Inferior parietal cortex (tissue), 1 donor: Measurements from ENCODE around the gene PCYT2.

ENCODE experiments used
- DNase-seq: peaks from one replicate; pipeline ENCODE4 v3.0.0-alpha.2; 2016; ENCODE audit errors: extremely low spot score

The PCYT2 gene

GRCh38 chr17:81914103-81914850, 3.1 kb upstream of the PCYT2 start:
- no peak for DNase-seq

DNA sequence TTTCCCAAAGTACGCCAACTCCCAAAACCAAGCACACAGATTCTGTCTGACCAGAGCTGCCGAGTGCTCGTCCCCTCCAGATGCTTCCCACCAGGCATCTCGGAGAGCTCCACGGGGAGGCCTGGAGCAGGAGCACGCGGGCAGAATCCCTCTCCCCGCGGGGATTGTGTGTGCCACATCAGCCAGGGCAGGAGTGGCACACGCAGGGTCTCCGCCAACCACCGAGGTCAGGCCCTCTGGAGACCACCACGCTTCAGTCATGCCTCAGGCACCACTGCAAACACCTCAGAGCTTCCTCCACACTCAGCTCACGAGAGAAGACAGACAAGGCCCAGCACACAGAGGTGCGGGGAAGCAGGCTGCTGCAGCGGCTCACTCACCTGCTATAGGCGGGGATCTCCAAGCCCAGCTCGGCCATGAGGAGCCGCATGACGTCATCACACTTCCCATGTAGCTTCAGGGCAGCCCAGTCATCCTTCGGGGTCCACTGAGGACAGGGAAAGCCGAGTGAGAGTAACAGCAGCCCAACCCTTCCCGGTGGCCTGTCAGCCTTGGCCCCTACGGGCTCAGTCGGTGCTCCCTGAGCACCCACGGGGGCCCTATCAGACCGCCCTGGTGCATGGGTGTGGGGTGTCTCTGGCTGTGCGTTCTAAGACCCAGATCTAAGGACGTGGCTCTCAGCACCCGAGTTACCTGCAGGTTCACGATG, 2.3 kb upstream of the PCYT2 start:
- DNase-seq = no peak

- DNase-seq = no peak
These were observed 1.5 kb upstream of the PCYT2 start for GRCh38 chr17:81912441-81913309.

DNA sequence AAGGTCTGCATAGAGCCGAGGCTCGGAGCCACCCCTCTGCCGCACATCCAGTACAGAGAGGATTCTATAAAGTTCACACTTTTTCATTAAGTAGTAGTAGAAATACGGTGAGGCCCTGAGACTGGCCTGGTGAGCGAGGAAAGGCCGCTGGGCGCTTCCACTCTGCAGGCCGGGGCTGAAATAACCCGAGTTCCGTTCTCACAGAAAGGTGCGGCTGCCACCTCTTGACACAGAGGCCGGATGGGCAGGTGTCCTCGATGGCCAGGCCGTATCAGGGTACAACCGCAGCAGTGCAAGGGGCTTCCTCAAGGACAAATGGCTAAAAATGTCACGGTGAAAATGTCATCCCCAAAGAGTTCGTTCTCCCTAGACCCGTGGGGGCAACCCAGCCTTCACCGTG, 770 bp upstream of the PCYT2 start:
- no peak for DNase-seq

GRCh38 chr17:81910840-81911276, 341 bp downstream of the PCYT2 start:
- DNase-seq = no peak

GRCh38 chr17:81909966-81910839, 996 bp downstream of the PCYT2 start:
- DNase-seq = no peak

GRCh38 chr17:81909231-81909630, 2.0 kb downstream of the PCYT2 start:
- DNase-seq = no peak

DNA sequence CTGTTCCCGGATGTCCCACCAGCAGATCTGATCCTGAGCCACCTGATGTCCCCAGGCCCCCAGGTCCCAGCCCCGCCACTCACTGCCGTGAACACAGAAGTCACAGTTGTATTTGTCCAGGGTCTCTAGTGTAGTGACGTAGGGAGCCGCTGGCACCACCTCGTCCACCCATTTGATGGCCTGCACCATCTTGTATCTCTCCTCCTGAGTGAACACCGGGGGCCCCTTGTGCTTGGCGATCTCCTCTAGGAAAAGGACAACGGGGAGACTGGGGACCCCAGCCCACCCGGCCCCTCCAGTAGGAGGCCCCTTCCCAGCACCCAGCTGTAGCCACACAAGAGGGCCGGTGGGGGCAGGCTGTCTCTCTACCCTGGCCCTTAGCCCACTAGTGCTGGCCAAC, 2.4 kb downstream of the PCYT2 start:
- DNase-seq = no peak

DNA sequence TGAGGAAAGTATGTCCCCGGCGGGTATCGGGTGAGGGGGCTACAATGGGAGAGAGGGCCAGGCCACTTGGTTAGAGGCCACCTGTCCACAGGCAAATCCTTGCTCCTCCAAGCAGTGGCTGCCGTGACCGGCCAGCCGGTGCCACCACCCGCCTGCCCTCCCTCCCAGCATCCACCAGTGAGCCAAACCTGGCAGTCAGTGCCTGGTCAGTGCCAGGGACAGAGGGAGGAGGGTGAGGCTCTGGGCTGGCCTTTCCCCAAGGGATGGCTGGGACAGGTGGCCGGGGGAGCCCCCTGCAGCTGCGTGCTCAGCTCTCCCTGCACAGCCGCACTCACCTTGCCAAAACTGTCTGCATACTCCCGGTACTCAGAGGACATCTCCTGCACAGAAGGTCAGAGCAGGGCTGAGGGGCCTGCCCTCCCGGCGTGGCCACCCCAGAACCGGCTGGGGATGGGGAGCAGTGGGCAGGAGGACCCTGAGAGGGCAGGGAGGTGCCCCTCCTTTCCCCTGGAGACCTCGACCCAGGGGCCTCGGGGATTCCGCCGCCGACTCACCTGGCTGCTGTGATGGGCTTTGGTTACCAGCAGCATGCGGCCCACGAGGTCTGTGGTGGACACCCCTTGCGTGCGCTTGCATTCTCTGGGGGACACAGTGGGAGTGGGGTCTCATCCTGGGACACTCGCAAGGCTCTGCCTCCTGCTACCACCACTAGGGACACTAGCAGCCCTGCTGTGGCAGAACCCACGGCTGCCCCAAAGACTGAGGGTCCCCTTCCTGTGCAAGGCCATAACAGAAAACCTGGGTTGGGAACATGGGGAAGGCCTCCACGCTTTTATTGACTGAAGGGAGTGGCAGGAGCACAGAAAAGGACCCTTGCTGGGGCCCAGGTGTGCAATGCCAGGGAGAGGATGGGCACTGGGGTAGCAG, 3.7 kb downstream of the PCYT2 start:
- no peak for DNase-seq

GRCh38 chr17:81906476-81907218, 4.6 kb downstream of the PCYT2 start:
- no peak for DNase-seq

GRCh38 chr17:81905993-81906392, 5.2 kb downstream of the PCYT2 start:
- no peak for DNase-seq

GRCh38 chr17:81905424-81905875, 5.7 kb downstream of the PCYT2 start:
- DNase-seq = no peak

- DNase-seq = no peak
These were observed 6.4 kb downstream of the PCYT2 start for GRCh38 chr17:81904600-81905423.

DNA sequence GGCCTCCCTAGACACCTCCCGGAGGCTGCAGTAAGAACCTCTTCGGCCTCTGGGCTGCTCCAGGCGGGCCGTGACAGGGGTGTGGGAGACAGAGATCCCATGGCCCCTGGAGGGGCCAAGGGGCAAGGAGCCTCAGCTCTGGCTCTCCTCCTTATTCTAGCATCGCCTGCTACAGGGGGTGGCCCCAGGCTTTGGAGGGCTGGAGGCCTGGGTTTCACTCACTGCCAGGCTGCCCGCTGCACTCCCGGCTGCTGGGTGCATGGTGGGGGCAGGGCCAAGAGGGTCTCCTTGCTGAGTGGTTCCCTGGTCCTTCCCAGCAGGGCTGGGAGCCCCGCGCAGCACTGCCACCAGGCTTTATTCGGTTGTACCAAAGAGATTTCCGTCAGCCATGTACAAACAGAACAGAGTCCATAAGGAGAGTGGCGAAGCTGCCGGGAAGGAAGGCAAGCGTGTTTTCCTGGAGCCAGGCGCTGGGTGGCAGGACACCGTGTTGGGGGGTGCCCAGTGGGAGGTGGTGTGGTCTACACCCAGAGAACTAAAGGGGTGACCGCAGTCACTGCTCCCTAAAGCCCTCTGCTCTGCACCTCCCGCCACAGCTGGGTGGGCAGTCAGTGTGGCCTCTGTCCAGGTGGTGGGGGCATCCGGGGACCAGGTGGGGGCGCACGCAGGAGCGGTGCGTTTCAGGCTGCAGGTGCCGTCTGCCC, 7.2 kb downstream of the PCYT2 start:
- no peak for DNase-seq

DNA sequence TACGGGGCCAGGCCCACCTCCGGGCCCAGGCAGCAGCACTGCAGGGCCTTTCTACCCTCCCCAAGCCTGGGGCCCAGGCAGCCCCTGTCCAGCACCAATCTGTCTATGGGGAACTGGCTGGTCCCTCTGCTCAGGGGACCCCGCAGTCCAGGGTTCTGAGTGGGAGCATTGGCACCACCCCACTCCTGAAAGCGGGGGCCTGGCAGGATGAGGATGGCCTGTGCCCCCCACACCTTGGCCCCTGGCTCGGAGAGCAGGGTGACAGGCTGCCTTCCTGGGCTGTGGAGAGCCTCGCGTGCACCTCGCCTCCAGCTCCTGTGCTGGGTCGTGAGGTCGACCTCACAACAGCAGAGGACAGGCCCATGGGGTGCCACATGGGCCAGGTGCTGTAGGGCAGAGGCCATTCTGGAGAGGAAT, 7.8 kb downstream of the PCYT2 start:
- no peak for DNase-seq

- DNase-seq = no peak
These were observed 8.4 kb downstream of the PCYT2 start for GRCh38 chr17:81902653-81903414.

- DNase-seq = no peak
These were observed 9.1 kb downstream of the PCYT2 start, which contains the start of gene NPB for GRCh38 chr17:81902023-81902652. NPB (plus strand) TSS chr17:81902238; CDS start chr17:81902278, 40 bp downstream.
